ENCODE measurements around the gene ZNF141. TPM values are rescaled to one million over a fixed set of nuclear protein-coding genes. Genes with fewer than 3 reads are reported as not detected.
"Not testable (repeated sequence)": the region's sequence is repeated elsewhere in the genome, so short reads cannot be mapped to it uniquely, and the experiment has no call there.

ZNF141 gene
- total RNA-seq, 1 donor from 2014 or later = 26.3 TPM

DNA sequence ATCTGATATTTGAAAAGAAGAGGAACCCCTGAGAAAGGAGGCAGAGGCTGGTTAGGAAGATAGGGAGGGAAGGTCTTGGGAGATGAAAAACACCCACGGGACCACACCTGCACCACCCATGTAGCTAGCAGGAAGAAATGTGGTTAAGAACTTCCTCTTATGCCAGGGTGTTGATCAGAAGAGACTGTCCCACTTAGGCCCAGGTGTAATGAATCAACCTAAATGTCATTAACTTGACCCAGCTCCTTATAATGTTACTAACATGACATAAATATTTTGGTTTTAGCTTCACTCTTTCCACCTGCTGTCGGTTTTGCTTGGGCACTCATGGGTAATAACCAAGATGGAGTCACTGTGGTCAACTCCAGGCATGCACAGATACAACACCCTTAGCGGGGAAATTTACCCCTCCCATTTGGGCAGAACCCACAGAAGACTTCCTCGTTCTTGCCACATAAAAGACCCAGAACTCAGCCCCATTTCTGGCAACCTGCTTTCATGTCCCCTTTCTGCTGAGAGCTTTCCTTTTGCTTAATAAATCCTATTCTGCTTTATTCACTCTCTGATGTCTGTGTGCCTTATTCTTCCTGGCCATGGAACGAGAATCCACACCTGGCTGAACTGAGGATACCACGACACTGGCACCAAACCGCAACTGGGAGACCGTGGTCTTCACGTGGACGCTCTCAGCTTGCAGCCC, 46.8 kb downstream of the ZNF141 start:
- intact Hi-C loops (cut with micrococcal nuclease) = no loop called here

DNA sequence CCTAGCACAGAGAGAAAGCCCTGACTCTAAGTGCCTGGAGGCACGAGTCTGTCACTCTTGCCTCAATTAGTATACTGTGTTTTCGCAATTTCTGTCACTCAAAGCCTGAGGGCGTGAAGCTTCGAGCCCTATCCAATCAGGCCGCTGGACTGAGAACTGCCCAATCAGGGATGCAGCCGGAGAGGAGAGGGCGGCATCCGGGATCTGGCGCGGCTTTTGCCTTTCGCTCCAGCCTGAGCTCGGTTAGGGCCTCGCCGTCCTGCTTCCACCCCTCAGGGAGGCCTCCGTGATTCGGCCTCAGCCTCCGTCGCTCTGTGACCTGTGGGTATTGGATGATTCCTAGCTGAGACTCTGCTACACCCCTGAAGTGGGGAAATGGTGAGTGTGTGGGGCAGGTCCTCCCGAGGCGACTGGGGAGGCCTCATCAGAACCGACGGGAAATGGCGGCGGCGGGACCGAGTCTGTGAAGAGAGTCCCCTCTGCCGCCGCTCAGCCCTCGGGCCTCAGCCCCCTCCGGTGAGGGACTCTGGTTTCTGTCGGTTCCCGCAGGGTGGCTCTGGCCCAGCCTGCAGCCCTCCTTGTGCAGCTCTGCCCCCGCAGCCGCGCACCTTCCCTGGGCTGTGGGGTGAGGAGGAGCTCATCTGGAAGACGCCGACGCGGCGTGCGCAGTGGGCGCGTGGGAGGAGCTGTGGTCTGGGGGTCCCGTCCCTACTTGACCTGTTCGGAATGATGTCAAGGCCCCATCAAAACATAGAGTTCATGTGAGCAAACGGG, 48.5 kb downstream of the ZNF141 start:
- intact Hi-C loops (cut with micrococcal nuclease) = no loop called here

DNA sequence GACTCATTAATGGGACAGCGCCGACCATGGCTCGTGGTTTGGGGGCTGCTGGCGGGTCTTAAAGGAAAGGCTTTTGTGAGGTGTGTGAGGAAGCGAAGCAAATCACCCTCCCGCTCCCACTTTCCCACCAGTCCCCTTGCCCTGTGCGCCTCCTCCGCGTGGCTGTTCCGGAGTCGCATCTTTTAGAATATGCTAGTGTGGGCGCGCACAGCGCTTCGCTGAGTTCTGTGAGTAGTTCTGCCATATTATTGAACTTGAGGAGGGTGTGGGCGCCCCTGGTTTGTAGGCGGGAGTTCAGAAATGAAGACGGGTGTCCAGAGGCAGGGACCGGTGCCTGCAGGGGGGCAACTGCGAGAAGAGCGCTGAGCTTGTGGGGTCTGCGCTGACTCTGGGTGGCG, 49.1 kb downstream of the ZNF141 start:
- intact Hi-C loops (cut with micrococcal nuclease) = no loop called here

DNA sequence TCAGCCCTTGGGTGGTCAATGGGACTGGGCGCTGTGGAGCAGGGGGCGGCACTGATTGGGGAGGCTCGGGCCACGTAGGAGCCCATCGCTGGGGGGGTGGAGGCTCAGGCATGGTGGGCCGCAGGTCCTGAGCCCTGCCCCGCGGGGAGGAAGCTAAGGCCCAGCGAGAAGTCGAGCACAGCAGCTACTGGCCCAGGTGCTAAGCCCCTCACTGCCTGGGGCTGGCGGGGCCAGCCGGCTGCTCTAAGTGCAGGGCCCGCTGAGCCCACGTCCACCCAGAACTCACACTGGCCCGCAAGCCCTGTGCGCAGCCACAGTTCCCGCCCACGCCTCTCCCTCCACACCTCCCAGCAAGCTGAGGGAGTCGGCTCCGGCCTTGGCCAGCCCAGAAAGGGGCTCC, 66.4 kb downstream of the ZNF141 start:
- intact Hi-C loops (cut with micrococcal nuclease) = no loop called here

DNA sequence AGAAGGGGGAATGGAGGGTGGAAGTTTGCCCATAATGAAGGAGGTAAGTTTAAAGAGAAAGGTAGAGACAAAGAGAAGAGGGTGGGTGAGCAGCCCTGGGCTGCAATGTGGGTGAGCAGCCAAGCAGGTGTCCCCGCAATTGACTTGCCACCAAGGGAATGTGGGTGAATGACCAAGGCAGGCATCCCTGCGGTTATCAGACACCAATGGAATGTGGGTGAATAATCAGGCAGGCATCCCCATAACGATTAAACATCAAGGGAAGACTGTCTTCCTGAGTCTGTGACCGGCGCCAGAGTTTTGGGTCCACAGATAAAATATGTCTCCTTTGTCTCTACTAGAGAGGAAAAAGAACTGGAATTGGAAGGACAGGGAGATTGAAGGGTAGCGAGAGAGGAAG, 70.7 kb downstream of the ZNF141 start:
- intact Hi-C loops (cut with micrococcal nuclease) = not testable (repeated sequence)

DNA sequence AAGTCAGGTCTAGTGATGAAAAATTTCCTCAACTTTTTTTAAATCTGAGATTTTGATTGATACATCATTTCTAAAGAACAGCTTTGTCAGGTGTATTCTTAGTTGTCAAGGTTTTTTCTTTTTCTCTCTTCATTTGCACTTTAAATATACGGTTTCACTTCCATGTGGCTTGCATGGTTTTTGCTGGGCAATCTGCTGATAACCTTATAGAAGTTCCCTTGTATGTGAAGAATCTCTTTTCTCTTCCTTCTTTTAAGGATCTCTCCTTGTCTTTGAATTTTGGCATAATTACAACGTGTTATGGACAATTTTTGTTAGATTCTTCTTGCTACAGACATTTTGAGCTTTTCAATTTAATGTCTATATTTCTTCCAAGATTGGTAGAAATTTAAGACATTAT, 85.0 kb downstream of the ZNF141 start:
- intact Hi-C loops (cut with micrococcal nuclease) = no loop called here

Other genes starting within 250 kb of the ZNF141 start
- 11.1 and 11.3 TPM in 2 replicates for gene ZNF718, start 213.3 kb upstream of the ZNF141 start, total RNA-seq
- not detected in 2 replicates for gene ZNF732, start 32.3 kb upstream of the ZNF141 start, total RNA-seq
- gene ZNF721, start 161.3 kb downstream of the ZNF141 start, total RNA-seq = 33.8 and 34.5 TPM in 2 replicates
- 66.5 and 72.5 TPM in 2 replicates for gene PIGG, start 161.4 kb downstream of the ZNF141 start, total RNA-seq
- gene TMEM271, start 238.5 kb downstream of the ZNF141 start, total RNA-seq = not detected in 2 replicates

Data from T-helper 1 cell treated with Interleukin-12 subunit alpha and Interleukin-12 subunit beta and Interleukin-4 antibody, amounts not matched to agents 30 ng/mL and 1 ng/mL, for 36 hours (primary cell).